Naive thymus-derived CD4-positive, alpha-beta T cell (primary cell): ENCODE results near the gene ALKBH4. TPM values are rescaled to one million over a fixed set of nuclear protein-coding genes. Genes with fewer than 3 reads are reported as not detected.
"Not testable (repeated sequence)": the region's sequence is repeated elsewhere in the genome, so short reads cannot be mapped to it uniquely, and the experiment has no call there.

ENCODE experiments used
- ATAC-seq: fragments of 150-1000 bp; cut with Tn5 transposase; 2 replicates; pipeline ENCODE4 v1.10.0; 2021; ENCODE audit warnings: mild to moderate bottlenecking, moderate library complexity
- CTCF ChIA-PET: fragments of 350-600 bp; sonication (Branson Sonifier 250); formaldehyde crosslinking; loops from one replicate; lab custom pipeline; 2021; ENCODE audit warnings: antibody characterized with exemption; lab: Charles Lee
- POLR2A ChIA-PET: fragments of 350-600 bp; sonication (Branson Sonifier 250); formaldehyde crosslinking; loops from one replicate; lab custom pipeline; 2021; ENCODE audit warnings: antibody characterized with exemption, inconsistent platforms; lab: Charles Lee
- DNase-seq, 9 donors: peaks; one replicate each; pipeline versions ENCODE4 v3.0.0 to v3.0.0-alpha.2; 2020 to 2022; ENCODE audit warnings: mixed read lengths in 1 of 9
- H3K27ac ChIP-seq: one replicate; pipeline ENCODE4 v1.7.0; 2013; ENCODE audit warnings: mild to moderate bottlenecking, low read depth, low read length, moderate library complexity
- H3K27me3 ChIP-seq, 2 donors: one replicate each; pipeline ENCODE4 v1.7.0; 2013; ENCODE audit warnings: low read length in 2 of 2, mild to moderate bottlenecking in 2 of 2, moderate library complexity in 2 of 2; ENCODE audit not compliant: control insufficient read depth in 2 of 2, insufficient read depth in 2 of 2
- H3K36me3 ChIP-seq, 3 experiments: 1 replicate in 2 of 3; 2 replicates in 1 of 3; pipeline ENCODE4 v1.7.0; 2013; ENCODE audit warnings: low read length in 3 of 3, mild to moderate bottlenecking in 3 of 3, moderate library complexity in 1 of 3; ENCODE audit not compliant: insufficient read depth in 3 of 3, control insufficient read depth in 2 of 3
- H3K4me1 ChIP-seq, 2 donors: one replicate each; pipeline ENCODE4 v1.7.0; 2013; ENCODE audit warnings: low read length in 2 of 2, mild to moderate bottlenecking in 2 of 2, moderate library complexity in 1 of 2; ENCODE audit not compliant: control insufficient read depth in 2 of 2, insufficient read depth in 2 of 2
- H3K4me3 ChIP-seq: 2 replicates; pipeline ENCODE4 v1.7.0; 2013; ENCODE audit warnings: mild to moderate bottlenecking, low read length
- H3K9me3 ChIP-seq, 3 experiments: 1 replicate in 2 of 3; 2 replicates in 1 of 3; pipeline ENCODE4 v1.7.0; 2013; ENCODE audit warnings: low read length in 3 of 3; ENCODE audit not compliant: control insufficient read depth in 2 of 3
- H3K27ac Mint-ChIP-seq, 9 donors: one replicate each; pipeline ENCODE4 v1.8.0; 2020 to 2022; ENCODE audit warnings: mixed read lengths in 9 of 9, mild to moderate bottlenecking in 8 of 9, moderate library complexity in 5 of 9, inconsistent platforms in 2 of 9
- H3K27me3 Mint-ChIP-seq, 5 donors: one replicate each; pipeline ENCODE4 v1.8.0; 2021 to 2022; ENCODE audit warnings: mixed read lengths in 5 of 5, mild to moderate bottlenecking in 1 of 5
- H3K36me3 Mint-ChIP-seq, 5 donors: one replicate each; pipeline ENCODE4 v1.8.0; 2020 to 2022; ENCODE audit warnings: mixed read lengths in 5 of 5, mild to moderate bottlenecking in 3 of 5, inconsistent platforms in 1 of 5
- H3K4me1 Mint-ChIP-seq, 7 donors: one replicate each; pipeline ENCODE4 v1.8.0; 2020 to 2022; ENCODE audit warnings: mixed read lengths in 7 of 7, mild to moderate bottlenecking in 3 of 7, inconsistent platforms in 1 of 7
- H3K4me3 Mint-ChIP-seq, 10 donors: one replicate each; pipeline ENCODE4 v1.8.0; 2020 to 2022; ENCODE audit warnings: mild to moderate bottlenecking in 10 of 10, mixed read lengths in 10 of 10, moderate library complexity in 6 of 10, inconsistent platforms in 2 of 10
- H3K9me3 Mint-ChIP-seq, 11 donors: one replicate each; pipeline ENCODE4 v1.8.0; 2020 to 2022; ENCODE audit warnings: mixed read lengths in 11 of 11, mild to moderate bottlenecking in 4 of 11, inconsistent platforms in 1 of 11, moderate library complexity in 1 of 11
- intact Hi-C, 2 donors: fragments of 100-400 bp; cut with micrococcal nuclease; formaldehyde crosslinking; loops; one replicate each; pipeline ENCODE4 v1.15.1; 2023
- microRNA-seq: library from miRNA; unstranded; fragments of <30 nt; microRNA quantifications from one replicate; pipeline ENCODE4 v1.2.0, GENCODE V29; 2022; ENCODE audit warnings: borderline microRNAs expressed
- polyA plus RNA-seq, 2 donors: library from polyadenylated mRNA; unstranded; fragments of 300-500 nt; fragmentation: Illumina TruSeq; gene quantifications; one replicate each; pipeline ENCODE4 v1.2.3, GENCODE V29; 2021
- total RNA-seq, 6 experiments: library from RNA in 5 of 6; stranded (reverse) in 5 of 6; gene quantifications; 1 replicate in 5 of 6; 2 replicates in 1 of 6; pipeline ENCODE4 v1.2.3 and lab custom pipeline; 2021 to 2026

The ALKBH4 gene
- total and polyA plus RNA-seq, 7 experiments from 2014 or later: 4.0 to 24.7 (median 11.7) TPM

DNA sequence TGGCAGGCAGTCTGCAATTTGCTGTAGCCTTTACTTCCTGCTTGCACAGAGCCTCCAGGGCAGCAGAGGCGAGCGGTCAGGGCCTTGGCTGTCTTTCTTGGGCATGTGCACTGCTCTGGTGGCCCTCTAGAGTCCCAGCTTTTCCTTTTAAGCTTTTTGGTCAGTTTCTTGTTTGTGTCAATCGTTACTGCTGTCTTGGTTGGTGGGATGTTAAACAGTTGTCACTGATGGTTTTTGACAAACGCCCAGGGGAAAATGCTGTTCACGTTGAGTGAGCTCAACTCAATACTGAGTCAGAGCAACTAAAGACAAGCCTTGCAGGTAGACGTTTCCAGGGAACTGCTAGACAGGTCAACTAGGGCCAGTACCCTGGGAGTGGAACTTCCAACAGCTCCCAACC, 54.5 kb downstream of the ALKBH4 start:
- no peak overlapping the region for H3K4me3 ChIP-seq
- H3K27me3 ChIP-seq: no peaks in the 10 kb centered on the region
- no peak overlapping the region for H3K27ac ChIP-seq
- peaks cover 16 to 63% (median 41%) of the 10 kb centered on the region in 5 donors for H3K36me3 Mint-ChIP-seq
- CTCF ChIA-PET: interaction anchor here (0.6 to 3.4 kb wide), 7 partner anchors 12 to 56 kb away, joined by 3 to 26 read pairs (median 3); partner anchors contain the start of gene ALKBH4
- H3K27ac Mint-ChIP-seq: peak overlapping the region in 5 of 9 donors; percentile 36 to 71 (median 50)
- intact Hi-C loops: no loop called here
- H3K9me3 ChIP-seq: no peaks in the 10 kb centered on the region
- H3K4me1 ChIP-seq: peaks cover 5 to 8% of the 10 kb centered on the region in 2 donors
- no peaks in the 10 kb centered on the region for H3K27me3 Mint-ChIP-seq
- H3K4me1 Mint-ChIP-seq: peaks cover under 1 to 24% (median 20%) of the 10 kb centered on the region in 7 donors
- POLR2A ChIA-PET: interaction anchor here (0.8 to 25.3 kb wide), 3 partner anchors 13 to 40 kb away, joined by 3 to 510 read pairs (median 4); partner anchors contain the start of gene ORAI2
- peaks cover 0 to 64% (median 19%) of the 10 kb centered on the region in 3 experiments for H3K36me3 ChIP-seq
- ATAC-seq (no peak), DNase-seq (no peak)
- no peak overlapping the region for H3K4me3 Mint-ChIP-seq
- H3K9me3 Mint-ChIP-seq: peaks cover 0 to 3% (median 0%) of the 10 kb centered on the region in 11 donors

DNA sequence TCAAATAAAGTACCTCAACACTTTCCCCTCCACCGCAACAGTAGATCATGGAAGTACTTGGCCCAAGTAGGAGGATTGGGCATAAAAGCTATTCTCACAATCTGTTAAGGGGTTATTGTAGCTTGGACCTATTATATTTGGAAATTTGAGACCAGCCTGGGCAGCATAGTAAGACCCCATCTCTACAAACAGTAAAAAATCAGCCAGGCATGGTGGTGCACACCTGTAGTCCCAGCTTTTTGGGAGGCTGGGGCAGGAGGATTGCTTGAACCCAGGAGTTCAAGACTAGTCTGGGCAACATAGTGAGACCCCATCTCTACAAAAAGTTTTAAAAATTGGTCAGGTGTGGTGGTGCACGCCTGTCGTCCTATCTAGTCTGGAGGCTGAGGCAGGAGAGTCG, 55.3 kb downstream of the ALKBH4 start:
- peak overlapping the region in 1 of 9 donors; percentile 48 for H3K27ac Mint-ChIP-seq
- intact Hi-C loops: no loop called here
- H3K27me3 Mint-ChIP-seq: no peaks in the 10 kb centered on the region
- Histone ChIP-seq H3K4me3 (no peak overlapping the region), H3K36me3 (peaks cover 0 to 69% (median 19%) of the 10 kb centered on the region in 3 experiments), H3K9me3 (no peaks in the 10 kb centered on the region), H3K27me3 (no peaks in the 10 kb centered on the region), H3K27ac (no peak overlapping the region), H3K4me1 (peaks cover 0 to 5% of the 10 kb centered on the region in 2 donors)
- peaks cover 16 to 60% (median 40%) of the 10 kb centered on the region in 5 donors for H3K36me3 Mint-ChIP-seq
- H3K9me3 Mint-ChIP-seq: peaks cover 0 to 3% (median 0%) of the 10 kb centered on the region in 11 donors
- H3K4me3 Mint-ChIP-seq: no peak overlapping the region
- ChIA-PET POLR2A (interaction anchor here (1.0 to 25.3 kb wide), 4 partner anchors 13 to 58 kb away, joined by 3 to 510 read pairs (median 4); partner anchors contain the start of gene ORAI2), CTCF (interaction anchor here (3.4 kb wide), 1 partner anchor 41 kb away, joined by 26 read pairs; no protein-coding TSS in a partner anchor)
- ATAC-seq (no peak), DNase-seq (no peak)
- peaks cover 0 to 22% (median 17%) of the 10 kb centered on the region in 7 donors for H3K4me1 Mint-ChIP-seq

DNA sequence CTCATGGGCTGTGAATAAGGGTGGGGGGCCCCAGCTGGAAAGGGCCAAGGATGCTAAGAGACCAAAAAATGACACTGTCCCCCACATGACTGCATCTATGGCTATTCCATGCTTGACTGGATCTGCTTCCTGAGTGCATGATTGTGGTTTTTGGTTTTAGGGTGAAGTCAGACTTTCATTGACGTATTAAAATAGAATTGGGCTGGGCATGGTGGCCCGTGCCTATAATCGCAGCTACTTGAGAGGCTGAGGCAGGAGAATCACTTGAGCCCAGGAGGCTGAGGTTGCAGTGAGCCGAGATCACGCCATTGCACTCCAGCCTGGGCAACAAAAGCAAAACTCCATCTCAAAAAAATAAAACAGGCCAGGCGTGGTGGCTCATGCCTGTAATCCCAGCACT, 56.1 kb downstream of the ALKBH4 start:
- peaks cover 16 to 61% (median 36%) of the 10 kb centered on the region in 5 donors for H3K36me3 Mint-ChIP-seq
- H3K9me3 Mint-ChIP-seq, DNase-seq, H3K27ac ChIP-seq, H3K4me1 ChIP-seq, ATAC-seq, H3K27me3 Mint-ChIP-seq, H3K4me3 Mint-ChIP-seq, H3K27me3 ChIP-seq, H3K9me3 ChIP-seq, intact Hi-C loops, H3K4me3 ChIP-seq: not testable (repeated sequence)
- peaks cover 0 to 19% (median 13%) of the 10 kb centered on the region in 7 donors for H3K4me1 Mint-ChIP-seq
- ChIA-PET POLR2A (interaction anchor here (1.0 to 25.3 kb wide), 4 partner anchors 12 to 58 kb away, joined by 3 to 510 read pairs (median 4); partner anchors contain the start of gene ORAI2), CTCF (interaction anchor here (1.2 to 3.4 kb wide), 2 partner anchors 17 to 42 kb away, joined by 3 to 26 read pairs; no protein-coding TSS in a partner anchor)
- peak overlapping the region in 4 of 9 donors; percentile 4 to 55 (median 39) for H3K27ac Mint-ChIP-seq
- H3K36me3 ChIP-seq: peaks cover 0 to 77% (median 19%) of the 10 kb centered on the region in 3 experiments

DNA sequence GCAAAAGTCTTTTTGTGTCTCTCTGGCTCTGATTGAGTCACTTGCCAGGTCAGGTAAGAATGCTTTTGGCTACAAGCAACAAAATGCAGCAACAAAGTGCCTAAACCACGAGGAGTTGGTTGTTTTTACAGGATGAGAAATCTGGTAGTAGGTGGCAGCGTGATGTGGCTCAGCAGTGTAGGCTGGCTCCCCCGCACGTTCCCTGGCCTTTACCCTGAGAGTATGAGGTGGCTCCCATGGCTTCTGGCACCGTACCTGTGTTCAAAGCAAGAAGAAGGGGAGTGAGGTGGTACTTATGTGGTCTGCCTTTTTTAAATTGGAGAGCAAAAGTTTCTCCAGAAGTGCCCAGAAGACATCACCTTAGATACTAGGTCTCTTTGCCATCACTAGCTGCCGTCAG, 56.8 kb downstream of the ALKBH4 start:
- POLR2A ChIA-PET: interaction anchor here (1.2 to 25.3 kb wide), 2 partner anchors 25 to 42 kb away, joined by 4 to 510 read pairs; partner anchors contain the start of gene ORAI2
- CTCF ChIA-PET: interaction anchor here (1.2 to 4.4 kb wide), 4 partner anchors 8 to 58 kb away, joined by 3 to 28 read pairs (median 4); no protein-coding TSS in a partner anchor
- H3K27ac Mint-ChIP-seq: peak overlapping the region in 3 of 9 donors; percentile 25 to 55 (median 53)

More for the DNA sequence above, 56.8 kb downstream of the ALKBH4 start:
- ATAC-seq (no peak), DNase-seq (no peak)
- Histone ChIP-seq H3K27me3 (no peaks in the 10 kb centered on the region), H3K27ac (no peak overlapping the region), H3K36me3 (peaks cover 0 to 83% (median 19%) of the 10 kb centered on the region in 3 experiments), H3K4me1 (peaks cover 0 to 4% of the 10 kb centered on the region in 2 donors), H3K9me3 (no peaks in the 10 kb centered on the region), H3K4me3 (no peak overlapping the region)
- peaks cover 0 to 13% (median 11%) of the 10 kb centered on the region in 7 donors for H3K4me1 Mint-ChIP-seq
- H3K36me3 Mint-ChIP-seq: peaks cover 16 to 64% (median 36%) of the 10 kb centered on the region in 5 donors
- intact Hi-C loops: no loop called here
- H3K27me3 Mint-ChIP-seq: no peaks in the 10 kb centered on the region
- no peak overlapping the region for H3K4me3 Mint-ChIP-seq
- peaks cover 0 to 3% (median 0%) of the 10 kb centered on the region in 11 donors for H3K9me3 Mint-ChIP-seq

Small RNA genes lying within 50 kb of the gene (microRNA-seq; reads per million reads assigned to microRNA genes)
- gene MIR4467 (not detected), gene MIR5090 (3.6 reads per million)

Other genes starting within 250 kb of the ALKBH4 start
- 10 to 100 TPM in 1 of 5 experiments, 1 to 10 TPM in 3, under 1 TPM in 1; 0.87 to 10.9 (median 2.0) TPM for gene SH2B2, start 178.0 kb downstream of the ALKBH4 start, total RNA-seq
- under 1 TPM; 0.25 to 0.58 TPM for gene SH2B2, start 178.0 kb downstream of the ALKBH4 start, polyA plus RNA-seq
- gene SPDYE6, start 108.4 kb downstream of the ALKBH4 start, total RNA-seq: under 1 TPM in 1 of 5 experiments, not detected in 4; 0.51 TPM
- under 1 TPM; 0.14 to 0.25 TPM for gene SPDYE6, start 108.4 kb downstream of the ALKBH4 start, polyA plus RNA-seq
- gene PRKRIP1, start 68.5 kb downstream of the ALKBH4 start, total RNA-seq: 10 to 100 TPM; 36.4 to 58.4 (median 47.0) TPM
- 10 to 100 TPM; 15.7 to 33.2 TPM for gene PRKRIP1, start 68.5 kb downstream of the ALKBH4 start, polyA plus RNA-seq
- gene ORAI2, start 31.3 kb downstream of the ALKBH4 start, total RNA-seq: 10 to 100 TPM; 19.9 to 72.6 (median 26.2) TPM
- 10 to 100 TPM; 29.5 to 33.5 TPM for gene ORAI2, start 31.3 kb downstream of the ALKBH4 start, polyA plus RNA-seq
- gene LRWD1, start 121 bp upstream of the ALKBH4 start, total RNA-seq: 10 to 100 TPM; 12.4 to 25.3 (median 24.7) TPM
- 10 to 100 TPM in 1 of 2 donors, 1 to 10 TPM in 1; 8.7 to 18.5 TPM for gene LRWD1, start 121 bp upstream of the ALKBH4 start, polyA plus RNA-seq
- 10 to 100 TPM; 36.9 to 47.7 (median 41.3) TPM for gene POLR2J, start 14.1 kb upstream of the ALKBH4 start, total RNA-seq
- gene POLR2J, start 14.1 kb upstream of the ALKBH4 start, polyA plus RNA-seq: 100 to 1,000 TPM in 1 of 2 donors, 10 to 100 TPM in 1; 64.2 to 109 TPM
- 10 to 100 TPM; 16.6 to 36.3 (median 24.0) TPM for gene RASA4B, start 52.9 kb upstream of the ALKBH4 start, total RNA-seq
- gene RASA4B, start 52.9 kb upstream of the ALKBH4 start, polyA plus RNA-seq: 10 to 100 TPM; 11.3 to 15.9 TPM
- gene UPK3BL2, start 78.8 kb upstream of the ALKBH4 start, total RNA-seq: 10 to 100 TPM; 22.8 to 85.3 (median 64.6) TPM
- gene UPK3BL2, start 78.8 kb upstream of the ALKBH4 start, polyA plus RNA-seq: 1 to 10 TPM; 3.4 to 6.7 TPM
- gene SPDYE2, start 86.4 kb upstream of the ALKBH4 start, total RNA-seq: 1 to 10 TPM in 1 of 5 experiments, under 1 TPM in 3, not detected in 1; 0.29 to 1.1 (median 0.32) TPM
- under 1 TPM; 0.33 to 0.35 TPM for gene SPDYE2, start 86.4 kb upstream of the ALKBH4 start, polyA plus RNA-seq
- 100 to 1,000 TPM in 4 of 5 experiments, 10 to 100 TPM in 1; 70.8 to 142 (median 113) TPM for gene POLR2J3, start 107.7 kb upstream of the ALKBH4 start, total RNA-seq
- 10 to 100 TPM; 27.3 to 33.0 TPM for gene POLR2J3, start 107.7 kb upstream of the ALKBH4 start, polyA plus RNA-seq
- 100 to 1,000 TPM in 2 of 5 experiments, 10 to 100 TPM in 3; 44.0 to 104 (median 62.9) TPM for gene RASA4, start 151.9 kb upstream of the ALKBH4 start, total RNA-seq
- gene RASA4, start 151.9 kb upstream of the ALKBH4 start, polyA plus RNA-seq: 10 to 100 TPM; 24.6 to 44.1 TPM
- gene UPK3BL1, start 177.9 kb upstream of the ALKBH4 start, total RNA-seq: 100 to 1,000 TPM in 2 of 5 experiments, 10 to 100 TPM in 3; 25.9 to 107 (median 49.2) TPM
- 10 to 100 TPM; 26.5 to 27.3 TPM for gene UPK3BL1, start 177.9 kb upstream of the ALKBH4 start, polyA plus RNA-seq
- gene SPDYE2B, start 185.5 kb upstream of the ALKBH4 start, total RNA-seq: not detected
- not detected for gene SPDYE2B, start 185.5 kb upstream of the ALKBH4 start, polyA plus RNA-seq
- 10 to 100 TPM; 23.9 to 48.2 (median 31.1) TPM for gene POLR2J2, start 206.8 kb upstream of the ALKBH4 start, total RNA-seq
- 1 to 10 TPM; 3.9 to 6.4 TPM for gene POLR2J2, start 206.8 kb upstream of the ALKBH4 start, polyA plus RNA-seq